ENCODE measurements around the gene EPB41L2. TPM values are rescaled to one million over a fixed set of nuclear protein-coding genes. Genes with fewer than 3 reads are reported as not detected.
A peak's percentile ranks its signal among the peaks of the same experiment; 100 is the strongest.

Gene EPB41L2
- total RNA-seq, 6 experiments from 2014 or later, result 15.3 to 38.5 (median 24.6) TPM

DNA sequence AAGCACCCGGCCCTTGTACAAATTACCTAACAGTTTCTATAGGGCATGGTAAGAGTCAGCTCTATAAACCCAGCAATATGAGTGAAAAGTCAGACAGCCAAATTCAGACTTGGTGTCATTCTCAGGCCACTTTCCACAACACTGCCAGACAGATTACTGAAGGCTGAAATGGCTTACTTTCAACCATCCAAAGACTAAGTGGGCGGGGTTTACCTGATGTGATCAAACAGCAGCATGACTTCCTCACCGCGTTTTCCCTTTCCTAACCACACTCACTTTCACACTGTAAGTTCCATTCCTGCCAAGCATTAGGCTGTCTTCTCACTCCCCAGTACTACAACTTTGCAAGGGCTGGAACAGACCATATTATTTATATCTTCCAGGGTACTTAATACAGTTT, 149.9 kb downstream of the EPB41L2 start:
- no peak for TF ChIP-seq CTCF (IDR thresholded peaks at IDR 0.05)
- no peak overlapping the region for H3K27ac ChIP-seq
- no peak for DNase-seq
- no peaks in the 10 kb centered on the region for H3K36me3 ChIP-seq
- no peaks in the 10 kb centered on the region for H3K9me3 ChIP-seq
- no peak for ATAC-seq
- intact Hi-C loops (cut with DNase I), result no loop called here
- 76% methylated on average over 3 of the region's 4 CpGs for WGBS (ENCODE audit: insufficient coverage, low coverage, low lambda C conversion rate, missing lambda C conversion rate)
- no peaks in the 10 kb centered on the region for H3K4me1 ChIP-seq
- no peaks in the 10 kb centered on the region for H3K27me3 ChIP-seq
- no peak overlapping the region for H3K4me3 ChIP-seq

DNA sequence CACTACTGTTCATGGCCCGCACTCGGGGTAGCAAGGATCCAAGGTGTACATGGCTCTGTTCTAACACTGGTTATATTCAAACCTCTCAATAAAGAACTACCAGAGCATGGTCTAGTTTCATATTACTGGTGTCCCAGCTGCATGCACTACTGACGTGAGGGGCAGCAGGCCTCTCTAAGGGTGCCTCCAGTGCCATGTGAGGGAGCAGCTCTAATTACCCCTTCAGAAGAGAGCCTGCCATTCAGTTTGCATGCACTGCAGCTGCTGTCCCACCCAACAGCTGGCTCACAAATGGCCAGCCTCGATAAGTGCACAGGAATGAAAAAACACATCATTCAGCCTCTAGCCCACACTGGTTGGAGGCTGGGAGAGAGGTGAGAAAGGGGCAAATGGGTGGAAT, 150.6 kb downstream of the EPB41L2 start:
- TF ChIP-seq CTCF (IDR thresholded peaks at IDR 0.05) (no peak), POLR2A (IDR thresholded peaks at IDR 0.05) (no peak)
- H3K4me1 ChIP-seq, result peaks cover 0 to 2% (median 0%) of the 10 kb centered on the region in 4 donors
- H3K27me3 ChIP-seq, result no peaks in the 10 kb centered on the region
- ATAC-seq, result no peak
- no peak overlapping the region for H3K27ac ChIP-seq
- WGBS (ENCODE audit: insufficient coverage, low coverage, low lambda C conversion rate, missing lambda C conversion rate), result 90% methylated on average over 3 of the region's 4 CpGs
- intact Hi-C loops (cut with DNase I), result no loop called here
- no peaks in the 10 kb centered on the region for H3K36me3 ChIP-seq
- H3K4me3 ChIP-seq, result no peak overlapping the region
- no peaks in the 10 kb centered on the region for H3K9me3 ChIP-seq
- DNase-seq, result no peak

DNA sequence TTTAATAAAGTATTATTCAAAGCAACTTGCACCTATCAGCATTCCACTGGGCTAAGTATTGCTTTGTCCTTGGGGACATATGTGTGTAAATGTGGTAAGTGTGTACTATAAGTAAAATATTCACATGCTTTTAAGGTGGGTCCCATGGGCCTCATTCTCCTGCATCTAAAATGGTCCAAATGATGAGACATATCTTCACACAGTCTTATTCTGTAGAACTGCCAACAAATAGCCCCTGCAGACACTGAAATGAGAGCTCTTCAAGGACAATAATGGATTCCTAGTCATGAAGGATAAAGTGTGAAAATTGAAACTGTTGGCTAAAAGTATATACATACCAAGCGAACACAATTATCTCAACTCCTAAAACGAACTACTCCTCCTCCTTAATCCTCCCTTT, 154.1 kb downstream of the EPB41L2 start:
- Histone ChIP-seq H3K9me3 (no peaks in the 10 kb centered on the region), H3K36me3 (no peaks in the 10 kb centered on the region), H3K4me3 (no peak overlapping the region), H3K27ac (no peak overlapping the region), H3K4me1 (peaks cover 0 to 2% (median 0%) of the 10 kb centered on the region in 4 donors), H3K27me3 (no peaks in the 10 kb centered on the region)
- 95% methylated on average over 2 of the region's 2 CpGs for WGBS (ENCODE audit: insufficient coverage, low coverage, low lambda C conversion rate, missing lambda C conversion rate)
- DNase-seq (no peak), ATAC-seq (no peak)
- TF ChIP-seq POLR2A (IDR thresholded peaks at IDR 0.05) (no peak), CTCF (IDR thresholded peaks at IDR 0.05) (no peak)
- intact Hi-C loops (cut with DNase I), result no loop called here

DNA sequence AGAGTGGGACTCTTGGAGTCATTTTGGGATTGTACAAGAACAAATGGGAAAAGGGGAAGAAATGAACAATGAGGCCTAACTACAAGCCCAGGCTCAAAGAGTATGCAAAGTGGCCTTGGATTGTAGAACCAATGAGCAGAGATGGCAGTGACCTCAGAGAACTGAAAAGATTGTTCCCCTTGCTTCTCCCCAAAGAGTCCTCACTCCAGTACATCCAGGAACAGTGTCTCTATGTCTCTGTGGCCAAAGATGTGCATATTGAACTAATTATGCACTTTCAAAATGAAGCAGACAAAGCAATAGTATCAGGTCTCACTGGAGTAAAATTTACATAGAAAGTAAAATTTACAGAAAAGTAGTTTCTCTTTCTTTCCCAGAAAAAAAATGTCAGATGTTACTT, 154.9 kb downstream of the EPB41L2 start:
- peaks cover 0 to 2% (median 0%) of the 10 kb centered on the region in 4 donors for H3K4me1 ChIP-seq
- no peaks in the 10 kb centered on the region for H3K9me3 ChIP-seq
- no peak overlapping the region for H3K27ac ChIP-seq
- H3K27me3 ChIP-seq, result no peaks in the 10 kb centered on the region
- intact Hi-C loops (cut with DNase I), result no loop called here
- TF ChIP-seq CTCF (IDR thresholded peaks at IDR 0.05), result no peak
- TF ChIP-seq POLR2A (IDR thresholded peaks at IDR 0.05), result no peak
- no peak overlapping the region for H3K4me3 ChIP-seq
- DNase-seq, result no peak
- no peaks in the 10 kb centered on the region for H3K36me3 ChIP-seq
- ATAC-seq, result peak in 1 of 4 donors; percentile 24

GRCh38 chr6:130907687-130908086, 155.4 kb downstream of the EPB41L2 start:
- Histone ChIP-seq H3K4me3 (no peak overlapping the region), H3K4me1 (peaks cover 0 to 2% (median 0%) of the 10 kb centered on the region in 4 donors), H3K9me3 (no peaks in the 10 kb centered on the region), H3K36me3 (no peaks in the 10 kb centered on the region), H3K27ac (no peak overlapping the region), H3K27me3 (no peaks in the 10 kb centered on the region)
- DNase-seq (no peak), ATAC-seq (peak; percentile 48 to 87 (median 65))
- 67% methylated on average over 3 of the region's 3 CpGs for WGBS (ENCODE audit: insufficient coverage, low coverage, low lambda C conversion rate, missing lambda C conversion rate)
- TF ChIP-seq POLR2A (IDR thresholded peaks at IDR 0.05), result no peak
- TF ChIP-seq CTCF (IDR thresholded peaks at IDR 0.05), result no peak
- intact Hi-C loops (cut with DNase I), result no loop called here
